Panc1 (cell line): ENCODE data around the gene SYT8. TPM values are rescaled to one million over a fixed set of nuclear protein-coding genes. Genes with fewer than 3 reads are reported as not detected.
A peak's percentile ranks its signal among the peaks of the same experiment; 100 is the strongest.

ENCODE experiments used
- ATAC-seq: fragments of 200-7000 bp; cut with Tn5 transposase; 2 replicates; pipeline ENCODE4 v1.9.1; 2020; ENCODE audit warnings: mild to moderate bottlenecking, moderate library complexity
- BruUV-seq: library from RNA; stranded (reverse); fragments of 400-500 nt; replicated peaks from 2 replicates; lab custom pipeline; 2021; lab: Mats Ljungman, UMichigan
- CTCF ChIA-PET: fragments of 300-600 bp; sonication (Branson Sonifier 250); formaldehyde crosslinking; loops from one replicate; lab custom pipeline; 2022; ENCODE audit warnings: antibody characterized with exemption; lab: Charles Lee
- POLR2A ChIA-PET: fragments of 300-600 bp; sonication (Branson Sonifier 250); formaldehyde crosslinking; loops from one replicate; lab custom pipeline; 2022; ENCODE audit warnings: antibody characterized with exemption; lab: Charles Lee
- DNase-seq: peaks from one replicate; pipeline ENCODE4 v3.0.0-alpha.2; 2010; ENCODE audit warnings: low read depth, low spot score
- H3K27ac ChIP-seq: 2 replicates; pipeline ENCODE4 v1.5.1; 2011; ENCODE audit warnings: mild to moderate bottlenecking, low read length, inconsistent platforms
- H3K27me3 ChIP-seq: fragments of 200-500 bp; sonication (Bioruptor generic); 2 replicates; pipeline ENCODE4 v1.6.0; 2014; ENCODE audit warnings: low read length, inconsistent platforms; ENCODE audit not compliant: control insufficient read depth, insufficient read depth
- H3K36me3 ChIP-seq: fragments of 200-500 bp; sonication (Bioruptor generic); 2 replicates; pipeline ENCODE4 v1.5.1; 2014; ENCODE audit warnings: inconsistent platforms, mild to moderate bottlenecking, low read length, moderate library complexity; ENCODE audit not compliant: control insufficient read depth, insufficient read depth
- H3K4me1 ChIP-seq: 2 replicates; pipeline ENCODE4 v1.5.1; 2011; ENCODE audit warnings: inconsistent platforms, mild to moderate bottlenecking, low read length, moderate library complexity; ENCODE audit not compliant: control insufficient read depth, insufficient read depth
- H3K4me3 ChIP-seq, 2 experiments: 2 replicates each; pipeline ENCODE4 v1.5.1; 2011 to 2012; ENCODE audit warnings: low read depth in 2 of 2, low read length in 2 of 2, mild to moderate bottlenecking in 2 of 2, inconsistent platforms in 1 of 2, moderate library complexity in 1 of 2
- H3K9me3 ChIP-seq: fragments of 200-500 bp; sonication (Bioruptor generic); 2 replicates; pipeline ENCODE4 v1.5.1; 2014; ENCODE audit warnings: low read depth, mild to moderate bottlenecking, inconsistent platforms, low read length, moderate library complexity; ENCODE audit not compliant: control insufficient read depth, insufficient read depth
- POLR2AphosphoS5 ChIP-seq: IDR thresholded peaks from 2 replicates; pipeline ENCODE4 v1.6.1; 2012; ENCODE audit warnings: mild to moderate bottlenecking, low read depth, low read length, moderate library complexity
- SIN3A ChIP-seq: IDR thresholded peaks from 2 replicates; pipeline ENCODE4 v1.6.1; 2012; ENCODE audit warnings: low read depth, mild to moderate bottlenecking, low read length, moderate library complexity, borderline replicate concordance; ENCODE audit not compliant: insufficient read depth
- TCF7L2 ChIP-seq: IDR thresholded peaks from 2 replicates; pipeline ENCODE4 v1.6.1; 2011; ENCODE audit warnings: mild to moderate bottlenecking, low read depth, low read length, inconsistent platforms
- in situ Hi-C: cut with HindIII; loops from 2 replicates; pipeline ENCODE4 v1.10.0; 2016; ENCODE audit warnings: low sequenced_read_pairs, low pct_unique_long_range_greater_than_20kb
- intact Hi-C: fragments of 100-400 bp; cut with micrococcal nuclease; formaldehyde crosslinking; loops from one replicate; pipeline ENCODE4 v1.10.0; 2022; ENCODE audit not compliant: unreplicated experiment
- total RNA-seq: library from RNA; stranded (reverse); gene quantifications from one replicate; pipeline ENCODE4 v1.2.1, GENCODE V29; 2021; ENCODE audit not compliant: unreplicated experiment
- TF ChIP-seq, protein P1 (sequence below), 2 experiments: IDR thresholded peaks; 2 replicates each; pipeline ENCODE4 v1.6.1; 2011 to 2012; ENCODE audit warnings: low read depth in 2 of 2, control low read depth in 1 of 2, low read length in 1 of 2, mild to moderate bottlenecking in 1 of 2, moderate library complexity in 1 of 2; ENCODE audit not compliant: insufficient read depth in 1 of 2
- TF ChIP-seq, protein P2 (sequence below): fragments of 450-650 bp; IDR thresholded peaks from 2 replicates; pipeline ENCODE4 v1.5.1; 2017; ENCODE audit warnings: mild to moderate bottlenecking

SYT8 gene
- total RNA-seq, 1 experiment from 2014 or later, result 3.5 TPM

GRCh38 chr11:1864831-1865665, 30.3 kb downstream of the SYT8 start:
- ATAC-seq (peak; percentile 37), DNase-seq (no peak)
- Histone ChIP-seq H3K36me3 (no peaks in the 10 kb centered on the region), H3K9me3 (no peaks in the 10 kb centered on the region), H3K27ac (no peak overlapping the region), H3K4me1 (peaks cover 22% of the 10 kb centered on the region), H3K4me3 (no peak overlapping the region), H3K27me3 (no peaks in the 10 kb centered on the region; the same call in 1 of the 2 replicates)
- in situ Hi-C loops (no loop called here), intact Hi-C loops (no loop called here)
- ChIA-PET CTCF (no interaction called here), POLR2A (no interaction called here)
- TF ChIP-seq, protein P1, sequence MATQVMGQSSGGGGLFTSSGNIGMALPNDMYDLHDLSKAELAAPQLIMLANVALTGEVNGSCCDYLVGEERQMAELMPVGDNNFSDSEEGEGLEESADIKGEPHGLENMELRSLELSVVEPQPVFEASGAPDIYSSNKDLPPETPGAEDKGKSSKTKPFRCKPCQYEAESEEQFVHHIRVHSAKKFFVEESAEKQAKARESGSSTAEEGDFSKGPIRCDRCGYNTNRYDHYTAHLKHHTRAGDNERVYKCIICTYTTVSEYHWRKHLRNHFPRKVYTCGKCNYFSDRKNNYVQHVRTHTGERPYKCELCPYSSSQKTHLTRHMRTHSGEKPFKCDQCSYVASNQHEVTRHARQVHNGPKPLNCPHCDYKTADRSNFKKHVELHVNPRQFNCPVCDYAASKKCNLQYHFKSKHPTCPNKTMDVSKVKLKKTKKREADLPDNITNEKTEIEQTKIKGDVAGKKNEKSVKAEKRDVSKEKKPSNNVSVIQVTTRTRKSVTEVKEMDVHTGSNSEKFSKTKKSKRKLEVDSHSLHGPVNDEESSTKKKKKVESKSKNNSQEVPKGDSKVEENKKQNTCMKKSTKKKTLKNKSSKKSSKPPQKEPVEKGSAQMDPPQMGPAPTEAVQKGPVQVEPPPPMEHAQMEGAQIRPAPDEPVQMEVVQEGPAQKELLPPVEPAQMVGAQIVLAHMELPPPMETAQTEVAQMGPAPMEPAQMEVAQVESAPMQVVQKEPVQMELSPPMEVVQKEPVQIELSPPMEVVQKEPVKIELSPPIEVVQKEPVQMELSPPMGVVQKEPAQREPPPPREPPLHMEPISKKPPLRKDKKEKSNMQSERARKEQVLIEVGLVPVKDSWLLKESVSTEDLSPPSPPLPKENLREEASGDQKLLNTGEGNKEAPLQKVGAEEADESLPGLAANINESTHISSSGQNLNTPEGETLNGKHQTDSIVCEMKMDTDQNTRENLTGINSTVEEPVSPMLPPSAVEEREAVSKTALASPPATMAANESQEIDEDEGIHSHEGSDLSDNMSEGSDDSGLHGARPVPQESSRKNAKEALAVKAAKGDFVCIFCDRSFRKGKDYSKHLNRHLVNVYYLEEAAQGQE (IDR thresholded peaks at IDR 0.05; ENCODE audit: insufficient read depth in 1 of 2, low read depth in 2 of 2, low read length in 1 of 2), result no peak
- no peak for TF ChIP-seq POLR2AphosphoS5
- no peak for TF ChIP-seq SIN3A
- BruUV-seq, result no TSS peak

DNA sequence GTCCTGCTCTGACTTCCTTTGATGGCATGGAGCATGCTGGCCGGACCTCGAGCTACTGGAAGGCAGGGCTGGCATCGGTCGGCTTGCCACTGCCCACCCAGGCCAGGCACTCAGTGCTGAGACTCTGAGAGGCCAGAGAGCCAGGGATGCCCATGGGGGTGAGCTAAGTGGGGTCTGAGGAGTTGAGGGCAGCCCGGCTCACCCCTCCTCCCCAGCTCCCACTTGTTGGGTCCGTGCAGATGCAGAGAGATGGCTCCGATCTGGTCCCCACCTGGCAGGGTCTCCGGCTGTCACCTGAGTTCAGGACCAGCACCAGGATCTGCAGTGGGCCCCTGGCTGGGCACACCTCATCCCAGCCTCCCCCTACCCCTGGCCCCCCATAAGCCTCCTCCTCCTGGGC, 31.4 kb downstream of the SYT8 start:
- TF ChIP-seq, protein P1 (IDR thresholded peaks at IDR 0.05; ENCODE audit: insufficient read depth in 1 of 2, low read depth in 2 of 2, low read length in 1 of 2), result no peak
- no peak for TF ChIP-seq SIN3A
- TF ChIP-seq, protein P2, sequence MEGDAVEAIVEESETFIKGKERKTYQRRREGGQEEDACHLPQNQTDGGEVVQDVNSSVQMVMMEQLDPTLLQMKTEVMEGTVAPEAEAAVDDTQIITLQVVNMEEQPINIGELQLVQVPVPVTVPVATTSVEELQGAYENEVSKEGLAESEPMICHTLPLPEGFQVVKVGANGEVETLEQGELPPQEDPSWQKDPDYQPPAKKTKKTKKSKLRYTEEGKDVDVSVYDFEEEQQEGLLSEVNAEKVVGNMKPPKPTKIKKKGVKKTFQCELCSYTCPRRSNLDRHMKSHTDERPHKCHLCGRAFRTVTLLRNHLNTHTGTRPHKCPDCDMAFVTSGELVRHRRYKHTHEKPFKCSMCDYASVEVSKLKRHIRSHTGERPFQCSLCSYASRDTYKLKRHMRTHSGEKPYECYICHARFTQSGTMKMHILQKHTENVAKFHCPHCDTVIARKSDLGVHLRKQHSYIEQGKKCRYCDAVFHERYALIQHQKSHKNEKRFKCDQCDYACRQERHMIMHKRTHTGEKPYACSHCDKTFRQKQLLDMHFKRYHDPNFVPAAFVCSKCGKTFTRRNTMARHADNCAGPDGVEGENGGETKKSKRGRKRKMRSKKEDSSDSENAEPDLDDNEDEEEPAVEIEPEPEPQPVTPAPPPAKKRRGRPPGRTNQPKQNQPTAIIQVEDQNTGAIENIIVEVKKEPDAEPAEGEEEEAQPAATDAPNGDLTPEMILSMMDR, result no peak
- no peak for TF ChIP-seq TCF7L2
- TF ChIP-seq POLR2AphosphoS5, result no peak
- no peak overlapping the region for H3K27ac ChIP-seq
- intact Hi-C loops (no loop called here), in situ Hi-C loops (no loop called here)
- H3K27me3 ChIP-seq, result no peaks in the 10 kb centered on the region
- peaks cover 22% of the 10 kb centered on the region for H3K4me1 ChIP-seq
- no peak for ATAC-seq
- H3K4me3 ChIP-seq, result no peak overlapping the region
- no peaks in the 10 kb centered on the region for H3K36me3 ChIP-seq
- DNase-seq, result no peak
- POLR2A ChIA-PET, result no interaction called here
- H3K9me3 ChIP-seq, result no peaks in the 10 kb centered on the region
- CTCF ChIA-PET, result interaction anchor here (0.7 to 0.9 kb wide), 2 partner anchors 31 to 605 kb away, joined by 3 to 11 read pairs; partner anchors contain the start of gene SYT8
- BruUV-seq, result no TSS peak
